Stimulated activated CD8-positive, alpha-beta memory T cell treated with anti-CD3 and anti-CD28 coated beads, Interleukin-12 subunit alpha, Interleukin-12 subunit beta, amount 100 ng/mL, for 24 hours (primary cell): Measurements from ENCODE around the gene CFTR.

ENCODE experiments used
- DNase-seq: peaks from one replicate; pipeline ENCODE4 v3.0.0-alpha.2; 2020; ENCODE audit errors: extremely low read depth

CFTR gene

DNA sequence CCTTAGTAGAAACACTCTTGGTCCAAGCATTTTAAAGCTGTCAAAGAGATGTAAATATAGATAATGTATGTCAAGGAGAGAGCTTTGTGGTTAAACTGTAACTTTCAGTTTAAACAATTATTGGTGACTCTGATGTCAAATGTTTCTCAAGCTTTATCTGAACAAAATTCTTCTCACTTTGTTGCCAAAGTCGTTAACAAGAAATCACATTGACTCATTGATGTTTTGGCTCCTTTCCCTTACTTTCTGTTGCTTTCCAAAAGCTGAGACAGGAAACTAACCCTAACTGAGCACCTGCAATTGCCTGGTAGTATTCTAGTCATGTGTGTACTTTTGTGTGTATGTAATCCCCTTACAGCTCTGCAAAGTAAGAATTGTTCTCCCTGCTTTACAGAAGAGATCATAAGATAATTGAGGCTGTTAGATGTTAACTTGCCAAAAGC lies 108.5 kb downstream of the CFTR start:
- no peak for DNase-seq

DNA sequence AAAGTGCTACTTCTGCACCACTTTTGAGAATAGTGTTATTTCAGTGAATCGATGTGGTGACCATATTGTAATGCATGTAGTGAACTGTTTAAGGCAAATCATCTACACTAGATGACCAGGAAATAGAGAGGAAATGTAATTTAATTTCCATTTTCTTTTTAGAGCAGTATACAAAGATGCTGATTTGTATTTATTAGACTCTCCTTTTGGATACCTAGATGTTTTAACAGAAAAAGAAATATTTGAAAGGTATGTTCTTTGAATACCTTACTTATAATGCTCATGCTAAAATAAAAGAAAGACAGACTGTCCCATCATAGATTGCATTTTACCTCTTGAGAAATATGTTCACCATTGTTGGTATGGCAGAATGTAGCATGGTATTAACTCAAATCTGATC lies 110.4 kb downstream of the CFTR start:
- DNase-seq, result no peak

- no peak for DNase-seq
Observed at GRCh38 chr7:117592011-117592635, 112.3 kb downstream of the CFTR start.

DNA sequence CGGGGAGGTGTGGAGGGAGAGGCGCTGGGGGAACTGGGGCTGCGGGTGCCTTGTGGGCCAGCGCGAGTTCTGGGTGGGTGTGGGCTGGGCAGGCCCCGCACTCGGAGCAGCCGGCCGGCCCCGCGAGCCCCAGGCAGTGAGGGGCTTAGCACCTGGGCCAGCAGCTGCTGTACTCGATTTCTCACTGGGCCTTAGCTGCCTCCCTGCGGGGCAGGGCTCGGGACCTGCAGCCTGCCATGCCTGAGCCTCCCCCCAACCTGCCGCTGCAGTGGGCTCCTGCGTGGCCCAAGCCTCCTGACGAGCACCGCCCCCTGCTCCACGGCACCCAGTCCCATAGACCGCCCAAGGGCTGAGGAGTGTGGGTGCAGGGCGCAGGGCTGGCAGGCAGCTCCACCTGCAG lies 116.3 kb downstream of the CFTR start:
- DNase-seq, result no peak

DNA sequence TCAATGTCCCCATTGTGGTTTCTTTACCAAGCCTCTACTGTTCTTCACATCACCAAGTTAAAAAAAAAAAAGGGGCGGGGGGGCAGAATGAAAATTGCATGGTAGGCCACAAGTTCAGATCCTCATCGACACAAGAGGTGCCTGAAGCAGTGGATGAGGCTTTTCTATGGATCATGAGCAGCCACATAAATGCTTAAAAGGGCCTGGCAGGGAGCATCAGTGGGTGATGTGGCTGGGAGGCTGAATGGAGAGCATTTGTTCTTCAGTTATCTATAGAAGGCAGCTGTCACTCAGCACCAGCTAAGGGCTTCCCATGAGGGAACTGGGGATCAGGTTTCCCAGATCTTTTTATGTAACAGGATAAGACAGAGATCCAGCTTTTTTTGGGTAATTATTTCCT lies 117.9 kb downstream of the CFTR start:
- no peak for DNase-seq

DNA sequence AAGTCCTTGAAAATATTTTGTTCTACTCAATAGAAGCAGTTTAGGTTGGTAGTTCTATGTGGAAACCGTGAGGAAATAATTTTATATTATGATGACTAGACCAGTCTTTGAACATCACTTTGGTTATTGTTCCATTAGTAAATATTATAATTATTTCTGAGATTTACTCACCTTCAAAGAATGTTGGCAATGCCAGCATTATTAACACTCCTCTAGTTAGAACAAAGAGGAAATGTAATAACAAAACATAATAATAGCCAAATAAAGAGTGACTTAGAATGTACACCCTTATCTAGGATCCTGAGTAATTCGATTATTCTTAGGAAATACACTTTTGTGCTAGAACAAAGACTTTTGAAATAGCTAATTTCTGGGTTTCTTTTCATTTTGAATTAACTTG lies 121.1 kb downstream of the CFTR start:
- DNase-seq, result no peak

DNA sequence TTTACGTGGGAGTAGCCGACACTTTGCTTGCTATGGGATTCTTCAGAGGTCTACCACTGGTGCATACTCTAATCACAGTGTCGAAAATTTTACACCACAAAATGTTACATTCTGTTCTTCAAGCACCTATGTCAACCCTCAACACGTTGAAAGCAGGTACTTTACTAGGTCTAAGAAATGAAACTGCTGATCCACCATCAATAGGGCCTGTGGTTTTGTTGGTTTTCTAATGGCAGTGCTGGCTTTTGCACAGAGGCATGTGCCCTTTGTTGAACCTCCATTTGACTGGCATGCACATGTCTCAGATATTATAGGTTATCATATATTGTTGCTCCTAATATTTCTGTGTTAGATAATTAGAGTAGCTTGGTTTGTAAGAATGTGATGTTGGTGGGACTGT lies 123.8 kb downstream of the CFTR start:
- no peak for DNase-seq

DNA sequence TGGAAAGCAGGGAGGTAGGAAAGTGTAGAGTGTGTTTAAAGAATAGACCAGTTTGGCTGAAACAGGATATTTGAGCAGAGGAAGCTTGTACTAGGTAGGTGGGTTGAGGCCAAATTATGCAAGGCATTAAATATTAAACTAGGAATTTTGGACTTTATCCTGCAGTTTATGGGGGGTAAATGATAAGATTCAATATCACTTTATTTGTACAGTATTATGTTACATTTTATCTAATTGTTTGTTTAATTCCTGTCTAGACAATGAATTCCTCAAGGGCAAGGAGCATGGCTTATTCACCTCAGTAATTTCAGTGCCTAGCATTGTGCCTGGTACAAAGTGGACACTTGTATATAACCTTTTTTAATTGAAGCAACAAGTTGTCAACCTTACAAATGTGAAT lies 125.9 kb downstream of the CFTR start:
- DNase-seq, result no peak

- DNase-seq, result no peak
Observed at GRCh38 chr7:117606132-117606531, 126.3 kb downstream of the CFTR start.

DNA sequence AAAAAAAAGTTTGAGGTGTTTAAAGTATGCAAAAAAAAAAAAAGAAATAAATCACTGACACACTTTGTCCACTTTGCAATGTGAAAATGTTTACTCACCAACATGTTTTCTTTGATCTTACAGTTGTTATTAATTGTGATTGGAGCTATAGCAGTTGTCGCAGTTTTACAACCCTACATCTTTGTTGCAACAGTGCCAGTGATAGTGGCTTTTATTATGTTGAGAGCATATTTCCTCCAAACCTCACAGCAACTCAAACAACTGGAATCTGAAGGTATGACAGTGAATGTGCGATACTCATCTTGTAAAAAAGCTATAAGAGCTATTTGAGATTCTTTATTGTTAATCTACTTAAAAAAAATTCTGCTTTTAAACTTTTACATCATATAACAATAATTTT lies 130.6 kb downstream of the CFTR start:
- DNase-seq, result no peak

- DNase-seq, result no peak
Observed at GRCh38 chr7:117612637-117613036, 132.8 kb downstream of the CFTR start.

- DNase-seq, result no peak
Observed at GRCh38 chr7:117616694-117617093, 136.9 kb downstream of the CFTR start.

DNA sequence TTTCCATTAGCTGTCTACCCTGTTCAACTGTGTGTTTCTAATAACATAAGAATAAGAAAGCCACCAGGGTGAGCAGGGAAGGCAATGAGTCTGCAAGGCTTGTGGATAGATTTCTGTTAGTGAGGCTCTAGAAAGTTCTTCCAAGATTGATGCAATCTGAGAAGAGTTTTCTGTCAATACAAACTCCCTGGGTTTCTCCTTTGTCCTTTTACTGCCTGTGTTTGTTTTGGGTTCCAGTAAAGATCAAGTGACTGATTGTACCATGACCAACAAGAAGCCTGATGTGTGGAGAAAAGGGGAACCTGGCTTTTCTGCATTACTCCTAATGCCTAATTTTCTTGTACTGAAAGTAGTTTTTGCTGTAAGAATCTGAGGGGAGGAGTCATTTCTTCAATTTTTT lies 139.9 kb downstream of the CFTR start:
- no peak for DNase-seq

DNA sequence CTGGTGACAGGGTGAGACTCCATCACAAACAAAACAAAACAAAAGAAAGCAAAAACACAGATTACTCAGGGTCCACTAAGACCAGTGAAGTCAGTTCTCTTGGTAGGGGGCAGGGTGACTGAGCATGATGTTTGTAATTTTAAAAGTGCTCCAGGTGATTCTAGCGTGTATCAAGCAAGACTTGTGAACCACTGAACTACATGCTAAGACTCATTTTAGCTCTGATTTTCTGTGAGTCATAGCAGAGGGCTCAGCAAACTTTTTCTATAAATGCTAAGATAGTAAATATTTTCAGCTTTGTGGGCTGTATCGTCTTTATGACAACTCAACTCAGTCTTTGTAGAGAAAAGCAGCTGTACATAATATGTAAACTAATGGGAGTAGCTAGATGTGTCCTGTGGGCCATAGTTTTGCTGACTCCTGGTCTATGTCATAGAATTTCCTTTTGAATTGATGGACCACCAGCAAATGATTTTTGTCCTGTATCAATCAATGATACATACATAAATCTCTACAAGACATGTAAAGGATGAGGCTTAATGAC lies 141.3 kb downstream of the CFTR start:
- DNase-seq, result no peak

DNA sequence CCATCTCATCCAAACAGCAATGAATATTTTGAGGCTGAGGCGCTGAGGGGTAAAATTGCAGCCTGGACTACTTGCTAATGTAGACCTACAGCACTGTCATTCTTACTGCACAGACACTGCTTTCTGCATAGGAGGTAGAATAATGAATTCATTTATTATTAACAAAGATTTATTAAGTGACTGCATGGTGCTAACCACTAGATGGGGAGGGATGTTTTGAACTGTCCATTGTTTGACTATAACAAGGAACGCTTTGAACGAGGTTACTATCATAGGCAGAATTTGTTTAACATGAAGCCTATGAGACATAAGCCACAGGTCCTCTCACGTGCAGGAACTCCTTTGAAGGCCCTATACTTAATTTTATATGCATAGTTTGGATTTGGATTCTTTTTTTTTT lies 143.8 kb downstream of the CFTR start:
- DNase-seq, result no peak

GRCh38 chr7:117630501-117630900 lies 150.7 kb downstream of the CFTR start:
- no peak for DNase-seq

DNA sequence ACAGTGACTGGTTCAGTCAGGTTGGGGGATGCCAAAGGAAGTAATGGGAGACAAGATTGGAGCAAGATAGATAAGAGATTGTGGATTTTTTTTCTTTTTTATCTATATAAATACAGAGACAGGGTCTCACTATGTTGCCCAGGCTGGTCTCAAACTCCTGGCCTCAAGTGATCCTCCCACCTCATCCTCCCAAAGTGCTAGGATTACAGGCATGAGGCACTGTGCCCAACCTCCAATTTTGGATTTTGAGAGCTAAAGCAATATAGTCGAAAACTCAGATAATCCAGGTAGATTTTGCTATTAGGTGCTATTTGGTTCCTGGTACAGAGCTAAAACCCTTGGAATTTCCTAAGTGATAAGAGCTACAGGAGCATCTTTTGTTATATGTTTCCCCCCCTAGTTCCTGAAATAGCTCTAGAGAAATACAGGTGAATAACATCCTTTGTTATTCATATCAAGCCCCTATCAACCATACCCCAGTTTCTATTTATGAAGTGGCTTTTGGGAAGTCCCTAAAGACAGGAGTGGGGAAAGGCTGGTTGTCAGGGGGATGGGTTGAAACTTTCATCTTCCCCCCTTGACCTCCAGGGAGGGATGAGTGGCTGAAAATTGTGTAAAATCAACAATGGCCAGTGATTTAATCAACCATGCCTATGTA lies 151.2 kb downstream of the CFTR start:
- no peak for DNase-seq

- DNase-seq, result no peak
Observed at GRCh38 chr7:117631652-117632051, 151.8 kb downstream of the CFTR start.

DNA sequence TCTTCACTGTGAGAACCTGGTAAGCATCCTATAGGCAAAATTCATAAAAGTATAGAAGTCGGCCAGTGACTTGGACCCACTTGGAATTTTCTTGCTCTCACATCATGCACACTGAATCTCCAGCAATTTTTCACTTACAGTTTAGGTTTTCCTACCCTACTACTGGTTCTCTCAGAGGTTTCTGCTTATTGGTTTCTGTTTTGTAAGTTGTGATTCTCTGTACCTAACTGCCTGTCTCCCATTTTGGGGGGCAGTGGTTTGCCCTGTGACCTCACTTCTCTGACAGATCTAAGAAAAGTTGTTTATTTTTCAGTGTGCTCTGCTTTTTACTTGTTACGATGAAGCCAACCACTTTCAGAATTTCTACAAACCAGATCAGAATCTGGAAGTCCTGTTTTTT lies 158.1 kb downstream of the CFTR start:
- DNase-seq, result no peak

DNA sequence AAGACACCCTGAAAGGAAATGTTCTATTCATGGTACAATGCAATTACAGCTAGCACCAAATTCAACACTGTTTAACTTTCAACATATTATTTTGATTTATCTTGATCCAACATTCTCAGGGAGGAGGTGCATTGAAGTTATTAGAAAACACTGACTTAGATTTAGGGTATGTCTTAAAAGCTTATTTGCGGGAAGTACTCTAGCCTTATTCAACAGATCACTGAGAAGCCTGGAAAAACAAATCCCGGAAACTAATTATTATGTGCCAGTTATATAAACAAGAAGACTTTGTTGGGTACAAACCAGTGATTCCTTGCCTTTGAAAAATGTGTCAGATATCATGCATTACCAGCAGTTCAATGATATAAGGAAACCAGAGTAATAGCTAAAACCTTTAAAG lies 160.1 kb downstream of the CFTR start:
- DNase-seq, result no peak

DNA sequence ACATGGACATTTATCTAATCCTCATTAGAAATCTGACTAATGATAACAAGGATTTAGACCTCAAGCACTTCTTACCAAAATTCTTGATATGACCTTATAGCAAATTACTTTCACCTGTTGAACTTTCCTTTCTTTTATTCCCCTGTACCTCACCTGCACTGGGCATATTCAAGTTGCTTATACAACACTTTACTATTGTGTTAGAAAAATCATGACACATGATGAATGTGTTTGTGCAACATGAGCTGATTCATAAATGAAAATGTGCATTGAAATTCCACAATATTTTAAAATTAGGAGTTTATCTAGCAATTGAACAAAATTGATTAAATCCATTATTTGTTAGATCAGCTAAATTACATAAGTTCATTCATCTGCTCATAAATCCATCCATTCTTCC lies 160.6 kb downstream of the CFTR start:
- DNase-seq, result no peak

- no peak for DNase-seq
Observed at GRCh38 chr7:117645481-117646165, 165.8 kb downstream of the CFTR start.
